Astrocyte (in vitro differentiated cells and primary cell): ENCODE measurements around the gene MYL7. TPM values are rescaled to one million over a fixed set of nuclear protein-coding genes. Genes with fewer than 3 reads are reported as not detected.
A peak's percentile ranks its signal among the peaks of the same experiment; 100 is the strongest.

ENCODE experiments used
- DNase-seq: peaks from one replicate; pipeline ENCODE4 v3.0.0-alpha.2; 2010; ENCODE audit warnings: low read depth
- FAIRE-seq: peaks from 2 replicates; lab custom pipeline; 2011; peaks lifted over from hg19 to GRCh38; lab: Jason Lieb, UNC
- H2AFZ ChIP-seq: 2 replicates; pipeline ENCODE4 v1.6.0; 2012; ENCODE audit warnings: low read depth, low read length, inconsistent platforms
- H3K27ac ChIP-seq: 2 replicates; pipeline ENCODE4 v1.5.1; 2011; ENCODE audit warnings: low read depth, low read length, inconsistent platforms
- H3K27me3 ChIP-seq: 2 replicates; pipeline ENCODE4 v1.6.0; 2011; ENCODE audit warnings: low read length, inconsistent platforms; ENCODE audit not compliant: insufficient read depth
- H3K36me3 ChIP-seq: 2 replicates; pipeline ENCODE4 v1.5.1; 2011; ENCODE audit warnings: low read length, inconsistent platforms; ENCODE audit not compliant: insufficient read depth
- H3K4me1 ChIP-seq: 2 replicates; pipeline ENCODE4 v1.5.1; 2011; ENCODE audit warnings: low read length, inconsistent platforms; ENCODE audit not compliant: insufficient read depth
- H3K4me2 ChIP-seq: 2 replicates; pipeline ENCODE4 v1.6.0; 2012; ENCODE audit warnings: low read length, inconsistent platforms
- H3K4me3 ChIP-seq: 2 replicates; pipeline ENCODE4 v1.5.1; 2011; ENCODE audit warnings: low read depth, mild to moderate bottlenecking, low read length, inconsistent platforms; ENCODE audit not compliant: insufficient read depth
- H3K79me2 ChIP-seq: 2 replicates; pipeline ENCODE4 v1.6.0; 2012; ENCODE audit warnings: mild to moderate bottlenecking, low read length, inconsistent platforms; ENCODE audit not compliant: insufficient read depth
- H3K9ac ChIP-seq: 2 replicates; pipeline ENCODE4 v1.6.0; 2012; ENCODE audit warnings: mild to moderate bottlenecking, low read length, inconsistent platforms
- H3K9me3 ChIP-seq: 2 replicates; pipeline ENCODE4 v1.5.1; 2012; ENCODE audit warnings: low read depth, mild to moderate bottlenecking, low read length, inconsistent platforms; ENCODE audit not compliant: insufficient read depth
- H4K20me1 ChIP-seq: 2 replicates; pipeline ENCODE4 v1.6.0; 2012; ENCODE audit warnings: low read length, inconsistent platforms; ENCODE audit not compliant: insufficient read depth
- H3K27ac Mint-ChIP-seq: one replicate; pipeline ENCODE4 v1.8.0; 2021; ENCODE audit warnings: mild to moderate bottlenecking, mixed read lengths; ENCODE audit not compliant: unreplicated experiment
- H3K27me3 Mint-ChIP-seq: one replicate; pipeline ENCODE4 v1.8.0; 2021; ENCODE audit warnings: low read depth, mixed read lengths; ENCODE audit not compliant: unreplicated experiment
- H3K36me3 Mint-ChIP-seq: one replicate; pipeline ENCODE4 v1.8.0; 2021; ENCODE audit warnings: low read depth, mixed read lengths; ENCODE audit not compliant: unreplicated experiment
- H3K4me1 Mint-ChIP-seq: one replicate; pipeline ENCODE4 v1.8.0; 2021; ENCODE audit warnings: low read depth, mixed read lengths; ENCODE audit not compliant: unreplicated experiment
- H3K4me3 Mint-ChIP-seq: one replicate; pipeline ENCODE4 v1.8.0; 2021; ENCODE audit warnings: mild to moderate bottlenecking, moderate library complexity, mixed read lengths; ENCODE audit not compliant: unreplicated experiment
- H3K9me3 Mint-ChIP-seq: one replicate; pipeline ENCODE4 v1.8.0; 2021; ENCODE audit warnings: mild to moderate bottlenecking, mixed read lengths; ENCODE audit not compliant: unreplicated experiment
- CTCF ChIP-seq: IDR thresholded peaks from 2 replicates; pipeline ENCODE4 v1.5.1; 2011; ENCODE audit warnings: low read depth, mild to moderate bottlenecking, inconsistent platforms, low read length, moderate library complexity; ENCODE audit not compliant: insufficient read depth
- EZH2 ChIP-seq: IDR thresholded peaks from 2 replicates; pipeline ENCODE4 v1.6.1; 2012; ENCODE audit warnings: mild to moderate bottlenecking, low read length, inconsistent platforms; ENCODE audit not compliant: insufficient read depth
- total RNA-seq: library from RNA; stranded (reverse); gene quantifications from 2 replicates; pipeline ENCODE4 v1.2.1, GENCODE V29; 2021

MYL7 gene
- total RNA-seq, 1 donor from 2014 or later = 60.0 TPM

- DNase-seq = peak; percentile 19
- Mint-ChIP-seq H3K27ac (no peak overlapping the region), H3K36me3 (peaks cover 2% of the 10 kb centered on the region), H3K4me3 (no peak overlapping the region), H3K27me3 (peaks cover 49% of the 10 kb centered on the region), H3K4me1 (no peaks in the 10 kb centered on the region), H3K9me3 (no peaks in the 10 kb centered on the region)
- Histone ChIP-seq H3K27me3 (no peaks in the 10 kb centered on the region), H3K79me2 (no peaks in the 10 kb centered on the region), H3K4me3 (no peak overlapping the region), H3K9ac (no peak overlapping the region), H2AFZ (no peak overlapping the region), H3K27ac (no peak overlapping the region), H4K20me1 (no peaks in the 10 kb centered on the region), H3K36me3 (no peaks in the 10 kb centered on the region), H3K9me3 (no peaks in the 10 kb centered on the region), H3K4me2 (no peak overlapping the region), H3K4me1 (no peaks in the 10 kb centered on the region)
- no peak for FAIRE-seq
- TF ChIP-seq CTCF = no peak
- TF ChIP-seq EZH2 = no peak
Observed at GRCh38 chr7:44154703-44155102, 13.6 kb upstream of the MYL7 start.

- H3K27ac Mint-ChIP-seq = no peak overlapping the region
- TF ChIP-seq EZH2 (no peak), CTCF (no peak)
- no peaks in the 10 kb centered on the region for H3K4me1 ChIP-seq
- H3K4me2 ChIP-seq = no peak overlapping the region
- H2AFZ ChIP-seq = no peak overlapping the region
- no peaks in the 10 kb centered on the region for H3K9me3 ChIP-seq
- H3K27me3 ChIP-seq = no peaks in the 10 kb centered on the region
- H3K4me3 Mint-ChIP-seq = no peak overlapping the region
- no peak overlapping the region for H3K4me3 ChIP-seq
- no peaks in the 10 kb centered on the region for H3K36me3 Mint-ChIP-seq
- DNase-seq (no peak), FAIRE-seq (no peak)
- no peaks in the 10 kb centered on the region for H3K9me3 Mint-ChIP-seq
- no peak overlapping the region for H3K27ac ChIP-seq
- H4K20me1 ChIP-seq = no peaks in the 10 kb centered on the region
- H3K4me1 Mint-ChIP-seq = no peaks in the 10 kb centered on the region
- H3K9ac ChIP-seq = no peak overlapping the region
- H3K27me3 Mint-ChIP-seq = peaks cover 49% of the 10 kb centered on the region
- no peaks in the 10 kb centered on the region for H3K79me2 ChIP-seq
- no peaks in the 10 kb centered on the region for H3K36me3 ChIP-seq
Observed at GRCh38 chr7:44153948-44154335, 12.8 kb upstream of the MYL7 start.

- TF ChIP-seq CTCF = no peak
- peaks cover 2% of the 10 kb centered on the region for H3K9me3 Mint-ChIP-seq
- Histone ChIP-seq H4K20me1 (no peaks in the 10 kb centered on the region), H3K4me1 (no peaks in the 10 kb centered on the region), H3K9ac (no peak overlapping the region), H3K27ac (no peak overlapping the region), H3K4me2 (no peak overlapping the region), H3K4me3 (no peak overlapping the region), H2AFZ (no peak overlapping the region), H3K79me2 (no peaks in the 10 kb centered on the region), H3K36me3 (no peaks in the 10 kb centered on the region), H3K9me3 (no peaks in the 10 kb centered on the region), H3K27me3 (no peaks in the 10 kb centered on the region)
- no peak for DNase-seq
- no peak overlapping the region for H3K27ac Mint-ChIP-seq
- FAIRE-seq = no peak
- peaks cover 54% of the 10 kb centered on the region for H3K27me3 Mint-ChIP-seq
- H3K36me3 Mint-ChIP-seq = no peaks in the 10 kb centered on the region
- no peaks in the 10 kb centered on the region for H3K4me1 Mint-ChIP-seq
- H3K4me3 Mint-ChIP-seq = no peak overlapping the region
Observed at GRCh38 chr7:44152971-44153947, 12.1 kb upstream of the MYL7 start.
